MM.1S (cell line): ENCODE data around the gene ZBED2.

Experiments
- DNase-seq: peaks from one replicate; pipeline ENCODE4 v3.0.0-alpha.2; 2015
- H2AFZ ChIP-seq: fragments of 300-600 bp; sonication (generic); 2 replicates; pipeline ENCODE4 v1.6.0; 2016; ENCODE audit warnings: antibody characterized with exemption, low read length
- H3F3A ChIP-seq: fragments of 300-600 bp; sonication (generic); 2 replicates; pipeline ENCODE4 v1.6.1; 2016; ENCODE audit warnings: mild to moderate bottlenecking, antibody characterized with exemption, low read length, moderate library complexity, mixed read lengths; ENCODE audit not compliant: insufficient read depth
- H3K27ac ChIP-seq: fragments of 300-600 bp; sonication (generic); 2 replicates; pipeline ENCODE4 v1.5.1; 2016; ENCODE audit warnings: mild to moderate bottlenecking, low read length
- H3K27me3 ChIP-seq: fragments of 300-600 bp; sonication (generic); replicated peaks from 2 replicates; pipeline ENCODE4 v1.6.0; 2016; ENCODE audit warnings: low read length; ENCODE audit not compliant: insufficient read depth
- H3K36me3 ChIP-seq: fragments of 300-600 bp; sonication (generic); replicated peaks from 2 replicates; pipeline ENCODE4 v1.6.1; 2016; ENCODE audit warnings: mild to moderate bottlenecking, low read length, mixed read lengths; ENCODE audit not compliant: insufficient read depth
- H3K4me1 ChIP-seq: fragments of 300-600 bp; sonication (generic); 2 replicates; pipeline ENCODE4 v1.6.1; 2016; ENCODE audit warnings: low read length, mixed read lengths
- H3K4me2 ChIP-seq: fragments of 300-600 bp; sonication (generic); 2 replicates; pipeline ENCODE4 v1.6.0; 2016; ENCODE audit warnings: low read depth, low read length
- H3K4me3 ChIP-seq: fragments of 300-600 bp; sonication (generic); 2 replicates; pipeline ENCODE4 v1.5.1; 2016; ENCODE audit warnings: low read length, mixed read lengths
- H3K79me2 ChIP-seq: fragments of 300-600 bp; sonication (generic); 2 replicates; pipeline ENCODE4 v1.6.1; 2016; ENCODE audit warnings: mixed run types, low read length, mixed read lengths
- H3K9ac ChIP-seq: fragments of 300-600 bp; sonication (generic); 2 replicates; pipeline ENCODE4 v1.6.1; 2016; ENCODE audit warnings: low read length, mixed read lengths
- H3K9me2 ChIP-seq: fragments of 300-600 bp; sonication (generic); replicated peaks from 2 replicates; pipeline ENCODE4 v1.6.1; 2016; ENCODE audit warnings: mild to moderate bottlenecking, low read length, mixed read lengths; ENCODE audit not compliant: insufficient read depth
- H3K9me3 ChIP-seq: fragments of 300-600 bp; sonication (generic); replicated peaks from 2 replicates; pipeline ENCODE4 v1.6.1; 2016; ENCODE audit warnings: mild to moderate bottlenecking, low read length, mixed read lengths; ENCODE audit not compliant: insufficient read depth
- H4K20me1 ChIP-seq: fragments of 300-600 bp; sonication (generic); 2 replicates; pipeline ENCODE4 v1.6.1; 2016; ENCODE audit warnings: mild to moderate bottlenecking, low read length, moderate library complexity, mixed read lengths; ENCODE audit not compliant: insufficient read depth
- CTCF ChIP-seq: fragments of 300-600 bp; sonication (generic); IDR thresholded peaks from 2 replicates; pipeline ENCODE4 v1.5.1; 2016; ENCODE audit warnings: antibody characterized with exemption, low read length, mixed read lengths
- EZH2 ChIP-seq: fragments of 300-600 bp; sonication (generic); optimal IDR thresholded peaks from 2 replicates; pipeline ENCODE3; 2017; ENCODE audit warnings: low read depth, mild to moderate bottlenecking, antibody characterized with exemption, low read length, mixed read lengths
- EZH2phosphoT487 ChIP-seq: fragments of 300-600 bp; sonication (generic); IDR thresholded peaks from 2 replicates; pipeline ENCODE4 v1.6.1; 2018; ENCODE audit warnings: antibody characterized with exemption, low read length

ZBED2 gene

GRCh38 chr3:111577113-111577512 is 18.0 kb downstream of the ZBED2 start:
- TF ChIP-seq EZH2phosphoT487, result no peak
- TF ChIP-seq CTCF, result no peak
- TF ChIP-seq EZH2, result no peak
- H3K4me2 ChIP-seq, result no peak overlapping the region
- H3K9me2 ChIP-seq, result no peaks in the 10 kb centered on the region
- no peaks in the 10 kb centered on the region for H3K79me2 ChIP-seq
- no peak overlapping the region for H3K27ac ChIP-seq
- H3F3A ChIP-seq, result no peaks in the 10 kb centered on the region
- no peak overlapping the region for H3K4me3 ChIP-seq
- no peaks in the 10 kb centered on the region for H3K9me3 ChIP-seq
- no peaks in the 10 kb centered on the region for H3K4me1 ChIP-seq
- no peak overlapping the region for H2AFZ ChIP-seq
- H3K9ac ChIP-seq, result no peak overlapping the region
- H4K20me1 ChIP-seq, result no peaks in the 10 kb centered on the region
- no peaks in the 10 kb centered on the region for H3K27me3 ChIP-seq
- no peak for DNase-seq
- no peaks in the 10 kb centered on the region for H3K36me3 ChIP-seq

GRCh38 chr3:111571907-111572460 is 23.2 kb downstream of the ZBED2 start:
- H2AFZ ChIP-seq, result no peak overlapping the region
- no peaks in the 10 kb centered on the region for H3K4me1 ChIP-seq
- no peaks in the 10 kb centered on the region for H3K79me2 ChIP-seq

GRCh38 chr3:111571282-111571681 is 23.9 kb downstream of the ZBED2 start:
- Histone ChIP-seq H3K36me3 (no peaks in the 10 kb centered on the region), H3K4me1 (no peaks in the 10 kb centered on the region), H3K9me2 (0 out of 2 replicates have a peak, but pooled peaks cover 2% of the 10 kb centered on the region), H3K27me3 (no peaks in the 10 kb centered on the region), H3K79me2 (no peaks in the 10 kb centered on the region), H3K4me2 (no peak overlapping the region), H3K9me3 (no peaks in the 10 kb centered on the region), H3K4me3 (no peak overlapping the region), H3K9ac (no peak overlapping the region), H2AFZ (no peak overlapping the region), H4K20me1 (no peaks in the 10 kb centered on the region), H3K27ac (no peak overlapping the region), H3F3A (no peaks in the 10 kb centered on the region)
- no peak for DNase-seq
- TF ChIP-seq EZH2phosphoT487 (no peak), CTCF (no peak), EZH2 (no peak)

More at GRCh38 chr3:111571907-111572460, 23.2 kb downstream of the ZBED2 start:
- DNase-seq, result no peak
- H3K9ac ChIP-seq, result no peak overlapping the region
- H3K4me3 ChIP-seq, result no peak overlapping the region
- H4K20me1 ChIP-seq, result no peaks in the 10 kb centered on the region
- H3K36me3 ChIP-seq, result no peaks in the 10 kb centered on the region
- H3K9me2 ChIP-seq, result 0 out of 2 replicates have a peak, but pooled peaks cover 2% of the 10 kb centered on the region
- H3F3A ChIP-seq, result no peaks in the 10 kb centered on the region
- TF ChIP-seq CTCF (no peak), EZH2 (no peak)
- no peak overlapping the region for H3K4me2 ChIP-seq
- H3K27ac ChIP-seq, result no peak overlapping the region
- H3K9me3 ChIP-seq, result no peaks in the 10 kb centered on the region
- no peaks in the 10 kb centered on the region for H3K27me3 ChIP-seq
